DMS 273 (cell line): ENCODE measurements around the gene TP53I11.

ENCODE experiments used
- DNase-seq: peaks from one replicate; lab custom pipeline; 2025; ENCODE audit not compliant: unreplicated experiment; lab: John Stamatoyannopoulos, UW

TP53I11 gene

DNA sequence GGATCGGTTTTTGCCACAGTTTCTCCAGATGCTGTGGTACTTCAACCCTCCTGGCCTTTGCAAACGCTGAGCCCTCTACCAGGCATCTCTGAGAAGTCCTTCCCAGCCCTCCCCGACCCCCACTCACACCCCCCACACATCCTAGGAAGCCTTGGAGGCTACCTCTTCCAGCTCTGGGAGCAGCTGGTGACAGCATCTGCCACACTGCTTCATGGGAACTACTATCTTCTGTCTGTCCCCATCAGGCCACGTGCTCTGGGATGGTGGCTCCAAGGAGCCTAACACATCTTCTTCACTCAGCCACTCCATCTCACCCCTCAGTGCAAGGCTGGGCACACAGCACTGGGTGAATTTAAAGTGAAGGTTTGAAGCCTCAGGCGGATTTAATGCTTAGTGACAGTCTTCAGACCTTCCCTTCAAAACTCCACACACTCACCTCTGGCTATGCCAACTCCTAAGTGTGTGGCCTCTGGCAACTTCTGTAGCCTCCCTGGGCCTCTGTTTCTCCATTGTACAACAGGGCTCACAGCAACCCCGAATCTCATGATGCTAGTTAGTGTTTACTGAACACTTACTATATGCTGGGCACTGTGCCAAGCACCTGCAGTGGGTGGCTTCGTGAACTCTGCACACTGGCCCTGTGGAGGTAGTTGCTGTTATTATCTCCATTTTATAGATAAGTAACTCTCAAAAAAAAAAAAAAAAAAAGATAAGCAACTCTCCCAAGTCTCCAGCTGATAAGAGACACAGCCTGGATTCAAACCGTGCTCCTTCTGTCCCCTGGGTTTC, 7.3 kb upstream of the TP53I11 start:
- DNase-seq, result peak; percentile 51

GRCh38 chr11:44957040-44957515, 6.4 kb upstream of the TP53I11 start:
- DNase-seq, result no peak

- peak; percentile 74 for DNase-seq
Measured at GRCh38 chr11:44955015-44955738, 4.5 kb upstream of the TP53I11 start.

DNA sequence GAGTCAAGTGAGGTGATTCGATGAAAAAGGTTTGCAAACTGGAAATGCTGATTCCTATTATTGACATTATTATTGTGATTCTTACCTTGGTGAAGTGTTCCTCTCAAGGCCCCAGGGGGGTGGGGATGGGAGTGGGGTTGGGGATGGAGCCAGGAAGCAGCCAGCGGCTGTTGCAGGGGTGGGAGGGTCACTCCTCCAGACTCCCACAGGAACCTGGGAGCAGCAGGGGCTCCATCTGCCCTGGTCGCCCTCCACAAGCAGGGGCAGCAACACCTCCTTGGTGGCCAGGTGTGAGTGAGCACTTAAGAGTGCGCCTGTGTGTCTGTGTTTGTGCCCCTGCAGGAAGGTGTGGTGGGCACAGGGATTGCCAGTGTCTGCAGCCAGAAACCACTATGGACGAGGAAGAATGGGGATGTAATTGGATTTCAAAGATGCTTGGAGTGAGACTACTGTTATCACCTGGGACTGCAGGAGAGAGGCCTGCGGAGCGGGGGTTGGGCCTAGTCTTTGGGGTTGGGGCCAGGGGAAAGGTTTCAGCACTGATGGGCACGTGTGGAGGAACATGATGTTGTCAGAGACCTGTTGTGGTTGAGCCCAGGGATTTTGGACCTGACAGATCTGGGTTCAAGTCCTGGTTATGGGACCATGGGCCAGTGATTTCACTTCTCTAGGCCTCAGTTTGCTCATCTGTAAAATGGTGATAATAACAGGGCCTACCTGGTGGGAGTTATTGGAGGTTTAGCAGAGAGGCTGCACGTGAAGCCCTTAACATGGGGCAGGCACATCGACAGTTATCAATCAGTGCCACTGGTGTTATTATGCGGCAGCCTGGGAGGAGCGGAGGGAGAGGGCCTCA, 3.6 kb upstream of the TP53I11 start:
- DNase-seq, result no peak

DNA sequence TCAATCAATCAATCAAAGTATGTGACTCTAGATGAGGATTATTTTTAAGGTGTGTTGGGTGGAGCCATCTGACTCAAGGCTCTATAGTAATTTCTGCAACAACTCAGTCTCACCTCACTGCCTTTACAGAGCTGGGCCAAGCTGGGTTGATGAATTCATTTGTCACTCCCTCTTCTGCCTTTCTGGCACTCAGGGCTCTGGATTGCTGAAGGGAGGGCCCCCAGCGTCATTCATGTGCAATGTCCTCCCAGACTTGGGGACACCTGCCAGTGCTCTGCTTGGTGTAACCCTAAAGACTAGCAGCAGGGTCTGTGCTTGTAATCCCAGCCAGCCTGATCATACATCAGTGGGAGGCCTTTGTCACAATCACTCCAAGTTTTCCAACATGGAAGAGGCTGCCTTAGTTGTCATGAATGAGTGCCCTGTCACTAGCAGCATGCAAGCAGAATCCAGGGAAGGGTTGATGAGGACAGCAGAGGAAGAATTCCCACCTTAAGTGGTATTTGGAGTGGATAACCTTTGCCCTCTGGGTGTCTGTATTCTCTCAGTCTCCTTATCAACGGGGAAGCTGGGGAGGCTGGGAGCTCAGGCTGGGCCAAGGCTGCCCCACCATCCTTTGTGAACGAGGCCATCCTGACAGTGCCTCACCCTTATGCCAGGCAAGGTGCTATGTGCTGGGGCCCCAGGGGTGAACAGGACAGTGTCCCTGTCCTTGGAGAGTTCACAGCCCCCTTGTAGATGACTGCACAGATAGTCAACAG, 2.0 kb upstream of the TP53I11 start:
- no peak for DNase-seq

GRCh38 chr11:44952082-44952481, 1.4 kb upstream of the TP53I11 start:
- no peak for DNase-seq

DNA sequence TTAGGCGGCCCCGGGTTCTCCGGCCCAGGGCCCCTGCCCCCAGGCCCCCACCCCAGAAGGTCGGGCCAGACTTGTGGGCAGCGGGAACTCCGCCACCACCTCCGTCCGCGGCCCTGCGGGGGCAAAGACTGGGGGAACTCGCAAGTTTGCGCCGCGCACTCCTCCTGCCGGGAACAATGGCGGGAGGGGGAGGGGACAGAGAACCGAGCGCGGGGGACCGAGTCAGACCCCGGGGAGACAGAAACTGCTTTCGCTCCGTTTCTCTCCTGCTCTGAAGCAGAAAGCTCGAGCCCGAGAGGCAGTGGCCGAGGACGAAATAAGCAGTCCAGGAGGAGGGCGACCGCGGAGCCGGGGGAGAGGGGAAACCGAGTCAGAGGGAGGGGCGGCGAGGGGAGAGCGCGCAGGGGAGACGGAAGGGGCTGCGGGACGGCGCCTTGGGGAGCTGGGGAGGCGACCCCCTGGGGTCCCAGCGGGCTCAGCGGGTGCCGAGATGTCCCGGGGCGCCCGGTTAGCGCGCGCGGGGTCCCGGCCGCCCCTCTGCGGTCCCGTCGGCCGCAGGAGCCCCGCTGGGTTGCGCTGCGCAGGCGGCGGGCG, 555 bp downstream of the TP53I11 start:
- DNase-seq, result peak; percentile 51

DNA sequence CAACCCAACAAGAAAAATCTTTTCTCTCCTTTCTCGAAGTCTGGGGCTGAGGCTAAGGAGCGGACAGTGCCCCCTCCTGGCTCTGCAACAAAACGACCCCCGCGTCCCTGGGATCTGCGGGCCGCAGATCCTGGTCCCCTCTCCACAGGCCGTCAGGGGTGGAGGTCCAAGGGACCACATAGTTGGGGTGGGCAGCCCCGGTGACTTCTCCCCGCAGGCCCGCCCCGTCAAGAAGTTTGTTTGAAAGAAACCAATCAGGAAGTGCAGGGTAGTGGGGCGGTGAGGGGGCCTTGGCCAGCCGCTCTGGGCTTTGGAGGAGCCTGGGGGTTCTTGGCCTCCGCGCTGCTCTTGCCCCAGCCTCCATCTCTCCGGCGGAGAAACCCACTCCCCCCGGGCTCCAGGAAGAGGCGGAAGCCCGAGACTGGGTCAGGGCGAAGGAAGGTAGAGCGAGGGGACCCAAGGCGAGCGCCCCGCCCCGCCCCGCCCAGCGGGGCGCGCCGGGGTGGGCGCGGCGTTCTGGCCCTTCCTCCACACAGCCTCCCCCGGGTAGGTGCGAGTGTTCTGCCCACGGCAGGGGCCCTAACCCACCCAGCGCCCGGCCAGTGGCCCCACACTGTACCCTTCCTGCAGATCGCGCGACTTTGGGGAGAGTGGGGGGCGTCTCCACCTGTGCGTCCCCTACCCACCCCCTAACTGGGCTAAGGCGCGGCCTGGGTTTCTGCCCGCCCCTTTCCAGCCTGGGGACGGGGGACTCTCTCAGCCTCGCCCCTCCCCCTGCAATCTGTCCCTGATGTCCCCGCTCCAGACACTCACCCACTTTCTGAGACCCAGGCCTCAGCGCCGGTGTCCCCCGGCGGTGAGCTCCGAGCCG, 1.3 kb downstream of the TP53I11 start:
- DNase-seq, result peak; percentile 51

DNA sequence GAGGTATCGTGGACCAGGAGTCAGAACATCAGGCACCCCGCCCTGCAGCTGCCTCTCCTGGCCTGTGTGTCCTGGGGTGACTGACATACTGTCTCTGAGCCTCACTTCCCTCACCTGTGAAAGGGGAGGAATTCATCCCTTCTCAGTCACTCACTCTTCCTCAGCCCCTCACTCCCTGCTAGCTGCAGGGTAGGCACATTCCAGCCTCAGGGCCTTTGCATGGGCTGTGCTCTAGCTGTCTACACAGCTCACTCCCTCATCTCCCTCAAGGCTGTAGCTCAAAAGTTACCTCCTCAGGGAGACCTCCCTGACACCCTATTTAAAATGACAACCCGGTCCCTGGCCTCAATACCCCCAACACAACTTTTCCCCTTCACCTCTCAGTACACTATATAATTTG, 2.5 kb downstream of the TP53I11 start:
- no peak for DNase-seq

- DNase-seq, result no peak
Measured at GRCh38 chr11:44947114-44947513, 3.6 kb downstream of the TP53I11 start.

DNA sequence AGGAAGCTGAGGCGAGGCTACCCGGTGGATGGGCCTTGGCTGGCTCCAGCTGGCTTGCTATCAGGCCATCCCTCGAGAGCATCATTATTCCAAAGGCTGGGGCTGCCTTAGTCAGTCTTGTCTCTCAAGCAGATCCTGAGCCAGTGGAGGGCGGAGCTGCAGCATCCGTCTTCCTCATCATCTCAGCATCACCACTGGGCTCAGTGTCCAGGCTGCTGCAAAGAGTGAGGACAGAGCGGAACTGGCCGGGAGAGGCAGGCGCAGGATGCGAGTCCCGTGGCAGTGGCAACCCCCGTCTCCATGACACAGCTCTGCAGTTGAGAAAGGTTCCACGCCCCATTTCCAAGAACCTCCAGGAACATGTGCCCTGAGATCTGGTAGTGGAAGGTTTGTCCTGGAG, 4.4 kb downstream of the TP53I11 start:
- DNase-seq, result peak; percentile 32

- no peak for DNase-seq
Measured at GRCh38 chr11:44945666-44946065, 5.0 kb downstream of the TP53I11 start.

- DNase-seq, result peak; percentile 30
Measured at GRCh38 chr11:44944853-44945235, 5.8 kb downstream of the TP53I11 start.

DNA sequence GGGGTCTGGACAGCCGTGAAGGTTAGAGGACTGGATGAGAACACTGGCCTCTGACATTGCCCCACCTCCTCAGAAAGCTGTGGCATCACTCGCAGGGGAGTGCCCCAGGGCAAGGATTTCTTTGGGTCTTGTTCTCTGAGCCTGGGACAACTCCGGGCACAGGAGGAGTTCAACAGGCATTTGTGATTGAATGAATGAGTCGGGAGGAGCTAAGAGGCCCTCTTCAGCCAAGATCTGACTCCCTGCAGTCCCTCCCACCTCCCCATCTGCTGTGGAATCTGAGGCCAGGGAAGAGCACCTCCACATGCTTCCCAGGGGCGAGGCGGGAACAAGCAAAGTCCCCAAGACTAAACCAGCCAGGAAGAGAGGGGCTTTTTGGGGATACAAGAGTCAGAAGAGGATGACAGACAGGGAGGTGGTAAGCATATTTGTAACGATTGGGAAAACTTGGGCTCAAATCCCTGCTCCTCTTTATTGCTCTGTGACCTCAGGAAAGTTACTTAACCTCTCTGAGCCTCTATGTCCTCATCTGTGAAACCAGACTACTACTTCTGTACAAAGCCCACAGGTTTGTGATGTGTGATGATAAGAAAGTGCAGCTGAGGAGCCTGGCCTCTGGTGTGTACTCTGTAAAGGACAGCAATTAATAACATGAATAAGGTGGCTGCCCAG, 6.4 kb downstream of the TP53I11 start:
- peak; percentile 80 for DNase-seq

- DNase-seq, result peak; percentile 68
Measured at GRCh38 chr11:44943696-44944095, 7.0 kb downstream of the TP53I11 start.

DNA sequence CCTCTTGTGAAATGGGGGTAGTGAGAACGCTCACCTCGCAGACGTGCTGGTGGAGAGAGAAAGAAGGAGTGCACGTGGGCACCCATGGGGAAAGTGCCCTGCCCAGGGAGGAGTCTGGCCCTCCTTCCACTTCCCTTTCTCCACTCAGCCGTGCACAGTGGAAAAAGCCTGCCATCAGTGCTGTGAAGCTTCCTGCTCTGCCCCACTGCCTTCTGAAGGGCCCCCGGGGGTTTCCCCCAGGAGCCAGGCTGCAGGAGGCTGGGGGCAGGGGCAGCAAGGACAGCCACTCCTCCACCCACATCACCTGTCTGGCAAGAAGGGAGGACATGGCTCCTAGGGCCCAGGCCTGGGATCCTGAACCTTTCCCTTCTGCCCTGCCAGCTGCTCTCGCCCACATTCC, 7.6 kb downstream of the TP53I11 start:
- peak; percentile 20 for DNase-seq

DNA sequence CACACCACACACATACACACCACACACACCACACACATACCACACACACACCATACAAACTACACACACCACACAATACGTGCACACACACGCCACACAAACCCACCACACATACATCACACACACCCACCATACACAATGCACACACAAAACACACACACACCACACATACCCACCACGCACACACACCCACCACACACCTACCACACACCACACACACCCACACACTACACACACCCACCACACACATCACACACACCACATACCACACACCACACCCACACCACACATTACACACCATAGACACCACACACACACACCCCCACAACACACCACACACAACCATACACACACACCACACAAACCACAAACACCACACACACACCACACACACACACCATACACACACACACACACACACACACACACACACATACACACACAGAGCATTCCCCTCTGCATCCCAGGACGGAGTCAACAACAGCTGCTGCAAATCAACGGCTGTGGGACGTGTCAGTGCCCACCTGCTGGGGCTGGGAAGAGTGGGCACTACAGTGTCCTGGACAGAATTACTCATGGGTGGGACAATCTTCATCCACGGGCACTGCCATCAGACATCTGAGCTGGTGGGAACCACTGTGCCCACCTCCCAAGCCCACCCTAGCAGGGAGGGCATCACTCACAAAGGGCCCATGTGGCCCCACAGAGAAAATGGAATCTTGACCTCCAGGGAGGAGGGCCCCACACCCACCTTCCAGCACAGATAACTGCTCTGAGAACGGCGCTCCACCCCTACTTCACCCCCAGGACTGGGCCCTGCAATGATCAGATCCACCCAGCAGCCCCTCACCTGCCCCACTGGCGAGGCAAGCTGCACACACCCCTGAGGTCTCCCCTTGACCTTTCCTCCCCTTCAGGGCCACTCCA, 8.4 kb downstream of the TP53I11 start:
- peak; percentile 18 for DNase-seq
